HepG2 (cell line): Measurements from ENCODE around the gene ASIC3. TPM values are rescaled to one million over a fixed set of nuclear protein-coding genes. Genes with fewer than 3 reads are reported as not detected.

Source experiments
- AHR ChIP-seq: IDR thresholded peaks from 2 replicates; pipeline ENCODE4 v1.6.1; 2018; ENCODE audit warnings: missing genetic modification reagents, missing compliant biosample characterization
- AKAP8 ChIP-seq: sonication (generic); formaldehyde crosslinking; IDR thresholded peaks from 2 replicates; pipeline ENCODE4 v1.5.1; 2020; ENCODE audit warnings: mild to moderate bottlenecking, missing genetic modification reagents
- ERF ChIP-seq: IDR thresholded peaks from 2 replicates; pipeline ENCODE4 v1.6.1; 2018; ENCODE audit warnings: missing biosample characterization, missing genetic modification reagents
- HES4 ChIP-seq: sonication (generic); formaldehyde crosslinking; IDR thresholded peaks from 2 replicates; pipeline ENCODE4 v1.9.0; 2021; ENCODE audit warnings: mild to moderate bottlenecking, missing genetic modification reagents, borderline replicate concordance
- JARID2 ChIP-seq: sonication (generic); formaldehyde crosslinking; IDR thresholded peaks from 2 replicates; pipeline ENCODE4 v1.8.1; 2023; ENCODE audit warnings: missing genetic modification reagents, inconsistent platforms; ENCODE audit not compliant: insufficient replicate concordance
- KLF11 ChIP-seq: IDR thresholded peaks from 2 replicates; pipeline ENCODE4 v1.6.1; 2016; ENCODE audit warnings: missing compliant biosample characterization
- MAFF ChIP-seq: IDR thresholded peaks from 2 replicates; pipeline ENCODE4 v1.6.1; 2011; ENCODE audit warnings: low read depth, low read length, improper control_type of control experiment
- MYC ChIP-seq: sonication (generic); formaldehyde crosslinking; IDR thresholded peaks from 2 replicates; pipeline ENCODE4 v1.9.0; 2021; ENCODE audit warnings: missing genetic modification reagents, borderline replicate concordance
- NCOA2 ChIP-seq: sonication (generic); formaldehyde crosslinking; IDR thresholded peaks from 2 replicates; pipeline ENCODE4 v1.8.0; 2022; ENCODE audit warnings: inconsistent platforms
- NR0B2 ChIP-seq: sonication (generic); formaldehyde crosslinking; IDR thresholded peaks from 2 replicates; pipeline ENCODE4 v1.4.0; 2020; ENCODE audit warnings: mild to moderate bottlenecking, missing genetic modification reagents
- PCBP1 ChIP-seq: fragments of 200-400 bp; formaldehyde crosslinking; IDR thresholded peaks from 2 replicates; pipeline ENCODE4 v1.6.1; 2017; ENCODE audit warnings: mild to moderate bottlenecking, low read depth, low read length, borderline replicate concordance
- SAFB2 ChIP-seq: sonication (generic); formaldehyde crosslinking; IDR thresholded peaks from 2 replicates; pipeline ENCODE4 v1.5.1; 2020; ENCODE audit warnings: missing genetic modification reagents, low read depth, mild to moderate bottlenecking, borderline replicate concordance
- SMAD3 ChIP-seq: sonication (generic); formaldehyde crosslinking; IDR thresholded peaks from 2 replicates; pipeline ENCODE4 v1.4.0; 2020; ENCODE audit warnings: missing genetic modification reagents
- SP1 ChIP-seq, 2 experiments: fragments of 450-650 bp in 1 of 2; sonication (generic) in 1 of 2; formaldehyde crosslinking in 1 of 2; IDR thresholded peaks; 2 replicates each; pipeline versions ENCODE4 v1.4.0 to v1.6.1; 2016 to 2020; ENCODE audit warnings: missing genetic modification reagents in 1 of 2
- TGIF2 ChIP-seq: IDR thresholded peaks from 2 replicates; pipeline ENCODE4 v1.6.1; 2016; ENCODE audit warnings: control low read depth, missing compliant biosample characterization
- ZBTB2 ChIP-seq: sonication (generic); formaldehyde crosslinking; IDR thresholded peaks from 2 replicates; pipeline ENCODE4 v1.8.0; 2022; ENCODE audit warnings: low read depth, missing genetic modification reagents
- ZIK1 ChIP-seq: sonication (generic); formaldehyde crosslinking; IDR thresholded peaks from 2 replicates; pipeline ENCODE4 v1.5.0; 2020; ENCODE audit warnings: mild to moderate bottlenecking, low read depth, missing genetic modification reagents, borderline replicate concordance
- ZNF136 ChIP-seq: sonication (generic); formaldehyde crosslinking; IDR thresholded peaks from 2 replicates; pipeline ENCODE4 v1.8.1; 2022; ENCODE audit warnings: low read depth, mild to moderate bottlenecking, moderate library complexity, missing genetic modification reagents
- ZNF768 ChIP-seq: sonication (generic); formaldehyde crosslinking; IDR thresholded peaks from 2 replicates; pipeline ENCODE4 v1.4.0; 2020; ENCODE audit warnings: missing genetic modification reagents
- polyA plus RNA-seq, 8 experiments: library from polyadenylated mRNA; depleted of rRNA in 3 of 8; stranded (reverse) in 7 of 8; unstranded in 1 of 8; fragments of >200 nt; fragmentation: Illumina TruSeq in 4 of 8; extraction: Trizol in 4 of 8; gene quantifications; 2 replicates each; pipeline versions ENCODE4 v1.2.1 to v1.2.3, GENCODE V29; 2011 to 2016; ENCODE audit warnings: low read depth in 4 of 8, missing spikeins in 1 of 8, mixed read lengths in 1 of 8; ENCODE audit not compliant: insufficient read depth in 1 of 8
- total RNA-seq, 5 experiments: library from RNA; depleted of rRNA; stranded (reverse); fragments of >200 nt; fragmentation: Illumina TruSeq; extraction: Trizol; gene quantifications; 2 replicates each; pipeline ENCODE4 v1.2.3, GENCODE V29; 2016; ENCODE audit warnings: low read depth in 1 of 5
- TF ChIP-seq, protein P1 (sequence below): sonication (generic); formaldehyde crosslinking; IDR thresholded peaks from 2 replicates; pipeline ENCODE4 v1.8.1; 2023; ENCODE audit warnings: missing genetic modification reagents, mild to moderate bottlenecking, borderline replicate concordance
- TF ChIP-seq, protein P2 (sequence below): IDR thresholded peaks from 2 replicates; pipeline ENCODE4 v1.6.1; 2012; ENCODE audit warnings: low read depth, low read length, improper control_type of control experiment
- TF ChIP-seq, protein P3 (sequence below): sonication (generic); formaldehyde crosslinking; IDR thresholded peaks from 2 replicates; pipeline ENCODE4 v1.5.0; 2020; ENCODE audit warnings: missing genetic modification reagents

Gene ASIC3
- total and polyA plus RNA-seq, 2 of the 13 experiments (the other 11 are each of a cell fraction or from before 2014, with no cell fraction given) = 0.51 TPM; not detected in 1

- TF ChIP-seq MAFF (peak; percentile 19; the same call in 1 of the 2 replicates), SP1 (IDR thresholded peaks at IDR 0.05) (no peak), SP1 (CRISPR knock-in tag; IDR thresholded peaks at IDR 0.05) (peak; percentile 55), KLF11 (CRISPR knock-in tag) (peak; percentile 79; the same call in 1 of the 2 replicates), ZNF136 (no peak), NCOA2 (CRISPR knock-in tag) (0 out of 2 replicates have a peak, but pooled peaks have one; percentile 20), SMAD3 (CRISPR knock-in tag) (peak; percentile 76), ERF (CRISPR knock-in tag) (no peak), AKAP8 (CRISPR knock-in tag) (peak; percentile 75; the same call in 1 of the 2 replicates), NR0B2 (CRISPR knock-in tag) (peak; percentile 48; the same call in 1 of the 2 replicates), HES4 (CRISPR knock-in tag) (no peak), SAFB2 (CRISPR knock-in tag) (0 out of 2 replicates have a peak, but pooled peaks have one; percentile 80), ZIK1 (CRISPR knock-in tag) (0 out of 2 replicates have a peak, but pooled peaks have one; percentile 51), ZBTB2 (no peak), AHR (CRISPR knock-in tag) (no peak), PCBP1 (no peak), ZNF768 (no peak), MYC (CRISPR knock-in tag) (peak; percentile 67; the same call in 1 of the 2 replicates), TGIF2 (CRISPR knock-in tag) (peak; percentile 70), JARID2 (CRISPR knock-in tag) (peak; percentile 11)
- TF ChIP-seq, protein P1, sequence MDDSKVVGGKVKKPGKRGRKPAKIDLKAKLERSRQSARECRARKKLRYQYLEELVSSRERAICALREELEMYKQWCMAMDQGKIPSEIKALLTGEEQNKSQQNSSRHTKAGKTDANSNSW = no peak
- TF ChIP-seq, protein P2, sequence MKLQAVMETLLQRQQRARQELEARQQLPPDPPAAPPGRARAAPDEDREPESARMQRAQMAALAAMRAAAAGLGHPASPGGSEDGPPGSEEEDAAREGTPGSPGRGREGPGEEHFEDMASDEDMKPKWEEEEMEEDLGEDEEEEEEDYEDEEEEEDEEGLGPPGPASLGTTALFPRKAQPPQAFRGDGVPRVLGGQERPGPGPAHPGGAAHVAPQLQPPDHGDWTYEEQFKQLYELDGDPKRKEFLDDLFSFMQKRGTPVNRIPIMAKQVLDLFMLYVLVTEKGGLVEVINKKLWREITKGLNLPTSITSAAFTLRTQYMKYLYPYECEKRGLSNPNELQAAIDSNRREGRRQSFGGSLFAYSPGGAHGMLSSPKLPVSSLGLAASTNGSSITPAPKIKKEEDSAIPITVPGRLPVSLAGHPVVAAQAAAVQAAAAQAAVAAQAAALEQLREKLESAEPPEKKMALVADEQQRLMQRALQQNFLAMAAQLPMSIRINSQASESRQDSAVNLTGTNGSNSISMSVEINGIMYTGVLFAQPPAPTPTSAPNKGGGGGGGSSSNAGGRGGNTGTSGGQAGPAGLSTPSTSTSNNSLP = peak; percentile 95
- TF ChIP-seq, protein P3, sequence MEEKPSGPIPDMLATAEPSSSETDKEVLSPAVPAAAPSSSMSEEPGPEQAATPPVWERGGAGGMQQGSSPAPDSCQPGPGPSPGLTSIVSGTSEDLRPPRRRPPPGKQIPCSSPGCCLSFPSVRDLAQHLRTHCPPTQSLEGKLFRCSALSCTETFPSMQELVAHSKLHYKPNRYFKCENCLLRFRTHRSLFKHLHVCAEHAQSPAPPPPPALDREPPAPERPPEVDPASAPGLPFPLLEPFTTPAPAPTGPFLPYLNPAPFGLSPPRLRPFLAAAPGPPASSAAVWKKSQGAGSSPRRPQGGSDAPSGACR (CRISPR knock-in tag) = 0 out of 2 replicates have a peak, but pooled peaks have one; percentile 64
These were observed 20.0 kb upstream of the ASIC3 start, which contains the start of gene ABCB8 (continued) for GRCh38 chr7:151028131-151028947.
